ENCODE measurements around the gene KCTD16. TPM values are rescaled to one million over a fixed set of nuclear protein-coding genes. Genes with fewer than 3 reads are reported as not detected.

KCTD16 gene
- total RNA-seq, 1 donor from 2014 or later: 0.37 TPM

DNA sequence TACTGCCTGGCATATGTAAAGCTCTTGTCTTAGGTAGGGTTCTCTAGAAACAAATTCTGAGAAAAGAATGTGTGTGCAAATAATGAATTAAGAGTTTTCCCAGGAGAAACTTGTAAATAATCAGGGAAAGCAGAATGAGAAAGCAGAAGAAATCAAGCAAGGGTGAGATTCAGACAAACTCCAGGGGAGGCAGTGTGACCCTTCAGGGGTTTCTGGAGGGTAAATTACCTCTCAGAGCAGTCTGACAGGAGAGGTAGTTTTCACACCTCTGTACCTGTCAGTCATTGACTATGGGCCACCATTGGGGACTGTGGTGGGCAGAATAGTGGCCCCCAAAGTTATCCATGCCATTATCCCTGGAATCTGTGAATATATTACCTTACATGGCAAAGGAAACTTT, 124.6 kb downstream of the KCTD16 start:
- no peak for DNase-seq (ENCODE audit: low read depth, low spot score)
- Mint-ChIP-seq H3K4me1 (peaks cover 22% of the 10 kb centered on the region), H3K4me3 (no peak overlapping the region), H3K27me3 (ENCODE audit: low read depth) (no peaks in the 10 kb centered on the region), H3K27ac (ENCODE audit: unreplicated experiment) (no peak overlapping the region), H3K9me3 (no peaks in the 10 kb centered on the region), H3K36me3 (ENCODE audit: low read depth) (no peaks in the 10 kb centered on the region)
- TF ChIP-seq, protein P1, sequence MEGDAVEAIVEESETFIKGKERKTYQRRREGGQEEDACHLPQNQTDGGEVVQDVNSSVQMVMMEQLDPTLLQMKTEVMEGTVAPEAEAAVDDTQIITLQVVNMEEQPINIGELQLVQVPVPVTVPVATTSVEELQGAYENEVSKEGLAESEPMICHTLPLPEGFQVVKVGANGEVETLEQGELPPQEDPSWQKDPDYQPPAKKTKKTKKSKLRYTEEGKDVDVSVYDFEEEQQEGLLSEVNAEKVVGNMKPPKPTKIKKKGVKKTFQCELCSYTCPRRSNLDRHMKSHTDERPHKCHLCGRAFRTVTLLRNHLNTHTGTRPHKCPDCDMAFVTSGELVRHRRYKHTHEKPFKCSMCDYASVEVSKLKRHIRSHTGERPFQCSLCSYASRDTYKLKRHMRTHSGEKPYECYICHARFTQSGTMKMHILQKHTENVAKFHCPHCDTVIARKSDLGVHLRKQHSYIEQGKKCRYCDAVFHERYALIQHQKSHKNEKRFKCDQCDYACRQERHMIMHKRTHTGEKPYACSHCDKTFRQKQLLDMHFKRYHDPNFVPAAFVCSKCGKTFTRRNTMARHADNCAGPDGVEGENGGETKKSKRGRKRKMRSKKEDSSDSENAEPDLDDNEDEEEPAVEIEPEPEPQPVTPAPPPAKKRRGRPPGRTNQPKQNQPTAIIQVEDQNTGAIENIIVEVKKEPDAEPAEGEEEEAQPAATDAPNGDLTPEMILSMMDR (conservative IDR thresholded peaks at IDR 0.05): no peak

DNA sequence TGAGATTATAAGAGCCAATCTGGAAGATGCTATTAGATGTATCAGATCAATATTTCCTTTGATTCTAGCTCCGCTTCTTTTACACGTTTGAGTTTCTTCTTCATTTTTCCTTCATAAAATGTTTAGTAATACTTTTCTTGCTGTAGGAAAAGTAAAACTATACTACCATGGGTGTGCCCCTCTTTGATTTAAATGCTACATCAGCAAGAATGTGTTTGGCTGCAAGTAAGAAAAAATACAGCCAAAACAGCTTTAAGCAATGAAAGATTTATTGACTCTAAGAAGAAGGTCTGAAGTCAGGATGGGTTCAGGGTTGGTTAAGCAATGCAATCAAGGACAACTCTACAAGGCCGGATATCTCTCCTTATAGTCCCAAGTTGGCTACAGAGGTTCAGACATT, 126.4 kb downstream of the KCTD16 start:
- no peak for DNase-seq (ENCODE audit: low read depth, low spot score)
- no peak overlapping the region for H3K4me3 Mint-ChIP-seq
- no peaks in the 10 kb centered on the region for H3K9me3 Mint-ChIP-seq
- TF ChIP-seq, protein P1 (conservative IDR thresholded peaks at IDR 0.05): no peak
- H3K4me1 Mint-ChIP-seq: peaks cover 20% of the 10 kb centered on the region
- H3K36me3 Mint-ChIP-seq (ENCODE audit: low read depth): no peaks in the 10 kb centered on the region
- no peak overlapping the region for H3K27ac Mint-ChIP-seq (ENCODE audit: unreplicated experiment)
- H3K27me3 Mint-ChIP-seq (ENCODE audit: low read depth): no peaks in the 10 kb centered on the region

DNA sequence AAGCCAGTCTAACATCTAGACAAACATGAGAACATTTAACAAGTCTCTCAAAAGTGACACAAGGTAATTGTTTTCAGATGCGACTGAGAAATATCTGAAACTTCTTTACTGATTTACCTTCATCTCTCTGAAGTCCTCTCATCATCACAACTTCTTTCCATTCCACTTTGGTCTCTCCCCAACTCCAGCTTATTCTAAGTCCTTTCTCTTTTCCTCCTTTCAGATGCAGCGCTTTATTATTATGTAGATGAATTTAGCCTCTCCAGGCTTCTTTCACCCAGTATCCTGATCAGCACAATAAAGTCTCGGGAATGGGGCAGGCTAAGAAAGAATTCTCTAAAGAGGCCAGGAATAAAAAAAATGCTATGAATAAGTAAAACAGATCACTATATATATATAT, 128.0 kb downstream of the KCTD16 start:
- H3K36me3 Mint-ChIP-seq (ENCODE audit: low read depth): no peaks in the 10 kb centered on the region
- peaks cover 13% of the 10 kb centered on the region for H3K4me1 Mint-ChIP-seq
- no peak overlapping the region for H3K27ac Mint-ChIP-seq (ENCODE audit: unreplicated experiment)
- no peaks in the 10 kb centered on the region for H3K27me3 Mint-ChIP-seq (ENCODE audit: low read depth)
- no peaks in the 10 kb centered on the region for H3K9me3 Mint-ChIP-seq
- DNase-seq (ENCODE audit: low read depth, low spot score): no peak
- no peak overlapping the region for H3K4me3 Mint-ChIP-seq
- TF ChIP-seq, protein P1 (conservative IDR thresholded peaks at IDR 0.05): no peak

DNA sequence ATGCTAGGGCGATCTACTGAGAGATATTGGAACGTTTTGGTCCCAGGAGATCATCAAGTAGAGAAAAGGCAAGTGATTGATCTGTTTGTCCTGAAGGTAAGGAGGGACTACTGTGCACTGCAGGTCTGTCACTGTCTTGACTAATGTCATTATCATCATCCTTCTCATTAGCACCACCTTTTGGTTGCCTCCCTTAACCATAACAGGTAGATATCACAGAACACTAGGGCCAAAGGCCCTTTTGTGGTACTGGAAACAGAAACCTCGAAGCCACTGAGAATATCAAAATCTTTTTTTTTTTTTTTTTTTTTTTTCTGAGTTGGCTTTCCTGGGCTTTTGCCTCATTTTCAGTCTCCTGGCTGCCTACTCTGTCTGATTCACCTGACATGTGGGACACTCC, 134.0 kb downstream of the KCTD16 start:
- Mint-ChIP-seq H3K27ac (ENCODE audit: unreplicated experiment) (no peak overlapping the region), H3K9me3 (peaks cover 3% of the 10 kb centered on the region), H3K4me1 (peaks cover 4% of the 10 kb centered on the region), H3K27me3 (ENCODE audit: low read depth) (no peaks in the 10 kb centered on the region), H3K4me3 (no peak overlapping the region), H3K36me3 (ENCODE audit: low read depth) (no peaks in the 10 kb centered on the region)
- DNase-seq (ENCODE audit: low read depth, low spot score): no peak
- TF ChIP-seq, protein P1 (conservative IDR thresholded peaks at IDR 0.05): no peak

DNA sequence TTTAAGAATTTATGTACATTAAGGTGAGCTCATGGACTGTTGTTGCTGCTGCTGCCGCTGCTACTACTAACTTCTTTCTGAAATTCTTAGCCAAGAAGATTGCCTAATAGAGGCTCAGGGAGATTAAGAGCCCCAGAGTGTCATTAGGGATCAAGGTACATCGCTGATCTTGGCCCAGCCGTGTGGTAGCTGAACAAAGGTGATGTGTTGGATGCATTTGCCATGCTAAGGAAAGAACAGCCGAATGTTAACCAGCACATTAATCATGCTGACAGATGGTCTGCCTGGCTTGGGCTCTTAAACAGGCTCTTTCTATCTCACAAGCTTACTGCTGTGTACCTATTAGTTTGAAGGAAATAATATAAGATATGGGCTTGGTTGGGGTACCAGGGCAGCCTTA, 137.1 kb downstream of the KCTD16 start:
- H3K27ac Mint-ChIP-seq (ENCODE audit: unreplicated experiment): no peak overlapping the region
- no peaks in the 10 kb centered on the region for H3K27me3 Mint-ChIP-seq (ENCODE audit: low read depth)
- no peak for DNase-seq (ENCODE audit: low read depth, low spot score)
- peaks cover 3% of the 10 kb centered on the region for H3K9me3 Mint-ChIP-seq
- TF ChIP-seq, protein P1 (conservative IDR thresholded peaks at IDR 0.05): no peak
- H3K36me3 Mint-ChIP-seq (ENCODE audit: low read depth): no peaks in the 10 kb centered on the region
- no peak overlapping the region for H3K4me3 Mint-ChIP-seq
- H3K4me1 Mint-ChIP-seq: peaks cover 4% of the 10 kb centered on the region

DNA sequence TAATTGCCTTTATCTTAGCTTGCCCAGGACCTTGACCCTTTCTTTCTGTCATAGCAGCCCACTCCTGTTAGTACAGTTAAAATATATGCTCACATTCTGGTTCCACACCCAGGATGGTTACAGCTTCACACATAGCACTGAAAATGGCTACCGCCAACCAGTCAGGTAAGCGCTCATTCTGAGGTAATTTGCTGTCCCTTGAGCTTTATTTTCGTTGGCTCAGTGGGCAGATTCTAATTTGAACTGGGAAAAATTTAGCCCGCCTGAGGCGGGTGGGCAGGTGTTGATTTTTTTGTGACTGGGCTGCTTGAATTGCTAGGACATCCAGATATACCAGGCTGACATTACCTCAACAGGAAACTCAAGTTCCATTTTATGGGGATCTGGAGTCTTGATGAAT, 137.5 kb downstream of the KCTD16 start:
- TF ChIP-seq, protein P1 (conservative IDR thresholded peaks at IDR 0.05): no peak
- Mint-ChIP-seq H3K9me3 (peaks cover 3% of the 10 kb centered on the region), H3K4me1 (no peaks in the 10 kb centered on the region), H3K27ac (ENCODE audit: unreplicated experiment) (no peak overlapping the region), H3K36me3 (ENCODE audit: low read depth) (no peaks in the 10 kb centered on the region), H3K27me3 (ENCODE audit: low read depth) (no peaks in the 10 kb centered on the region), H3K4me3 (no peak overlapping the region)
- no peak for DNase-seq (ENCODE audit: low read depth, low spot score)

Measured in neural crest cell (in vitro differentiated cells).